Stomach (tissue), 4 donors: ENCODE data around the gene MORF4L2.

Experiments used
- EP300 ChIP-seq: sonication (generic); formaldehyde crosslinking; IDR thresholded peaks from one replicate; pipeline ENCODE4 v1.6.1; 2017; ENCODE audit warnings: antibody characterized with exemption
- POLR2A ChIP-seq, 4 donors: fragments of 450-650 bp; IDR thresholded peaks; one replicate each; pipeline ENCODE4 v1.6.1; 2016; ENCODE audit warnings: antibody characterized with exemption in 4 of 4, control low read depth in 2 of 4, mild to moderate bottlenecking in 1 of 4, moderate library complexity in 1 of 4
- POLR2AphosphoS5 ChIP-seq, 3 donors: sonication (generic); formaldehyde crosslinking; IDR thresholded peaks; one replicate each; pipeline ENCODE4 v1.6.1; 2016; ENCODE audit warnings: antibody characterized with exemption in 3 of 3
- TF ChIP-seq, protein P1 (sequence below), 7 experiments: fragments of 450-650 bp in 4 of 7; fragments of 200-600 bp in 3 of 7; sonication (generic) in 3 of 7; IDR thresholded peaks; one replicate each; pipeline ENCODE4 v1.5.1; 2016 to 2019; ENCODE audit warnings: antibody characterized with exemption in 7 of 7, control low read depth in 2 of 7, mild to moderate bottlenecking in 1 of 7

DNA sequence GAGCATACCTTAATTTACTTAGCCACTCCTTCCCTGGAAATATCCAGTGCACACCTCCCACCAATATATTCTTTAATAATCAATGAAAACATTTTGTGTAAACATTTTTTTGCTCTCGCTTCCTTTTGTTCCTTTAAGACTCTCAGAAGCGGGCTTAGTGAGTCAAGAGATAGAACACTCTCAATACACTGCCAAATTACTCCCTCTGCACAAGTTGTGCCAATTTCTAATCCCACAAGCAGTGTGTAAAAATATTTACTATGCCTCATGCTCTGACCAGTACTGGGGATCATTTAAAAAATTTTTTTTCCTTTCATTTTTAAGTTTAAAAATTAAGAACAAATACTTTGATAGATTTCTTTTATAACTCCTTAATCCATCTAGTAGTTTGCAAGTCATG lies 5.1 kb downstream of the MORF4L2 start:
- TF ChIP-seq POLR2A (IDR thresholded peaks at IDR 0.05) (no peak), POLR2AphosphoS5 (IDR thresholded peaks at IDR 0.05) (no peak), EP300 (no peak)
- TF ChIP-seq, protein P1, sequence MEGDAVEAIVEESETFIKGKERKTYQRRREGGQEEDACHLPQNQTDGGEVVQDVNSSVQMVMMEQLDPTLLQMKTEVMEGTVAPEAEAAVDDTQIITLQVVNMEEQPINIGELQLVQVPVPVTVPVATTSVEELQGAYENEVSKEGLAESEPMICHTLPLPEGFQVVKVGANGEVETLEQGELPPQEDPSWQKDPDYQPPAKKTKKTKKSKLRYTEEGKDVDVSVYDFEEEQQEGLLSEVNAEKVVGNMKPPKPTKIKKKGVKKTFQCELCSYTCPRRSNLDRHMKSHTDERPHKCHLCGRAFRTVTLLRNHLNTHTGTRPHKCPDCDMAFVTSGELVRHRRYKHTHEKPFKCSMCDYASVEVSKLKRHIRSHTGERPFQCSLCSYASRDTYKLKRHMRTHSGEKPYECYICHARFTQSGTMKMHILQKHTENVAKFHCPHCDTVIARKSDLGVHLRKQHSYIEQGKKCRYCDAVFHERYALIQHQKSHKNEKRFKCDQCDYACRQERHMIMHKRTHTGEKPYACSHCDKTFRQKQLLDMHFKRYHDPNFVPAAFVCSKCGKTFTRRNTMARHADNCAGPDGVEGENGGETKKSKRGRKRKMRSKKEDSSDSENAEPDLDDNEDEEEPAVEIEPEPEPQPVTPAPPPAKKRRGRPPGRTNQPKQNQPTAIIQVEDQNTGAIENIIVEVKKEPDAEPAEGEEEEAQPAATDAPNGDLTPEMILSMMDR (IDR thresholded peaks at IDR 0.05), result no peak
